ENCODE results near the gene NXF1.
"Not testable (repeated sequence)": the region's sequence is repeated elsewhere in the genome, so short reads cannot be mapped to it uniquely, and the experiment has no call there.

The NXF1 gene

DNA sequence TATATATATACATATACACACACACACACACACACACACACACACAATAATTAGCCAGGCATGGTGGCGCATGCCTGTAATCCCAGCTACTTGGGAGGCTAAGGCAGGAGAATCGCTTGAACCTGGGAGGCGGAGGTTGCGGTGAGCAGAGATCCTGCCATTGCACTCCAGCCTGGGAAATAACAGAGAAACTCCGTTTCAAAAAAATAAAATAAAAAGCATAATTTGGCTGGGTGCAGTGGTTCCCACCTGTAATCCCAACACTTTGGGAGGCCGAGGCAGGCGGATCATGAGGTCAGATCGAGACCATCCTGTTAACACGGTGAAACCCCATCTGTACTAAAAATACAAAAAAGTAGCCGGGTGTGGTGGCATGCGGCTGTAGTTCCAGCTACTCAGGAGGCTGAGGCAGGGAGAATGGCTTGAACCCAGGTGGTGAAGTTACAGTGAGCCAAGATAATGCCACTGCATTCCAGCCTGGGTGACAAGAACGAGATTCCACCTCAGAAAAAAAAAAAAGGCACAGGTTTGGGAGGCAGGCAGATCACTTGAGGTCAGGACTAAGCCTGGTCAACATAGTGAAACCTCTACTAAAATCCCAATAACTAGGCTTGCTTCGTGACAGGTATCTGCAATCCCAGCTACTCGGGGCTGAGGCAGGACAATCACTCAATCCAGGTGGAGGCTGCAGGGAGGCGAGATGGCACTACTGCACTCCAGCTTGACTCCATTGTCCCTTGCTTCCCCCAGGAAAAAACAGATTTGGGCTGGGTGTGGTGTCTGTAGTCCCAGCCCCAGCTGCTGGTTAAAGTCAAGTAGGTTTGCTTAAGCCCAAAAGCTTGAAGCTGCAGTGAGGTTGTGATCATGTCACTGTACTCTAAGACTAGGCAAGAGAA lies 45.9 kb upstream of the NXF1 start:
- TF ChIP-seq, protein P1, sequence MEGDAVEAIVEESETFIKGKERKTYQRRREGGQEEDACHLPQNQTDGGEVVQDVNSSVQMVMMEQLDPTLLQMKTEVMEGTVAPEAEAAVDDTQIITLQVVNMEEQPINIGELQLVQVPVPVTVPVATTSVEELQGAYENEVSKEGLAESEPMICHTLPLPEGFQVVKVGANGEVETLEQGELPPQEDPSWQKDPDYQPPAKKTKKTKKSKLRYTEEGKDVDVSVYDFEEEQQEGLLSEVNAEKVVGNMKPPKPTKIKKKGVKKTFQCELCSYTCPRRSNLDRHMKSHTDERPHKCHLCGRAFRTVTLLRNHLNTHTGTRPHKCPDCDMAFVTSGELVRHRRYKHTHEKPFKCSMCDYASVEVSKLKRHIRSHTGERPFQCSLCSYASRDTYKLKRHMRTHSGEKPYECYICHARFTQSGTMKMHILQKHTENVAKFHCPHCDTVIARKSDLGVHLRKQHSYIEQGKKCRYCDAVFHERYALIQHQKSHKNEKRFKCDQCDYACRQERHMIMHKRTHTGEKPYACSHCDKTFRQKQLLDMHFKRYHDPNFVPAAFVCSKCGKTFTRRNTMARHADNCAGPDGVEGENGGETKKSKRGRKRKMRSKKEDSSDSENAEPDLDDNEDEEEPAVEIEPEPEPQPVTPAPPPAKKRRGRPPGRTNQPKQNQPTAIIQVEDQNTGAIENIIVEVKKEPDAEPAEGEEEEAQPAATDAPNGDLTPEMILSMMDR (IDR thresholded peaks at IDR 0.05; ENCODE audit: insufficient read depth, low read length, poor library complexity, severe bottlenecking): no peak

DNA sequence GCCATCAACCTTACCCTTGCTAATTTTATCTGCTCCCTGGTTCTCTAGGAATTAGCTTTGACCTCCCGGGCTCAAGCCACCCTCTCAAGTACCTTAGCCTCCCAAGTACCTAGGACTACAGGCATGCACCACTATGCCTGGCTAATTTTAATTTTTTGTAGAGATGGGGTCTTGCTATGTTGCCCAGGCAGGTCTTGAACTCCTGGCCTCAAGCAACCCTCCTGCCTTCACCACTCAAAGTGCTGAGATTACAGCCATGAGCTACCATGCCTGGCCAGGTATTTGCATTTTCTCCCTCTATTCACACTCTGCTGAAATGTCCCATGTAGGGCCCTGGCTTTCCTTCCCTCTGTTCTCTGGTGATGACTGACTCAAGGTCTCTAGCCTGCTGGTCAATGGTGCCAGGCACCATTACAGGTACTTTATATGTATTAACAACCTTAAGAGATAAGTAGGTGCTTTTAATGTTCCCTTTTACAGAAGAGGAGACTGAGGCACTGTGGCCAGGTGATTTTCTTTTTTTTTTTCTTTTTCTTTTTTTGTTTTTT lies 42.6 kb upstream of the NXF1 start:
- peaks cover 12% of the 10 kb centered on the region for H3K36me3 ChIP-seq (ENCODE audit: control insufficient read depth, insufficient read depth, low read length)
- DNase-seq (ENCODE audit: extremely low read depth, insufficient read length): no peak
- H3K4me3 ChIP-seq (replicated peaks; ENCODE audit: low read depth, low read length): no peak overlapping the region
- H3K27me3 ChIP-seq (replicated peaks; ENCODE audit: control insufficient read depth, insufficient read depth, low read length): no peaks in the 10 kb centered on the region
- TF ChIP-seq, protein P1 (IDR thresholded peaks at IDR 0.05; ENCODE audit: insufficient read depth, low read length, poor library complexity, severe bottlenecking): no peak

More for the DNA sequence above, 45.9 kb upstream of the NXF1 start:
- Histone ChIP-seq H3K4me3 (replicated peaks; ENCODE audit: low read depth, low read length) (no peak overlapping the region), H3K27me3 (replicated peaks; ENCODE audit: control insufficient read depth, insufficient read depth, low read length) (no peaks in the 10 kb centered on the region), H3K36me3 (ENCODE audit: control insufficient read depth, insufficient read depth, low read length) (peaks cover 21% of the 10 kb centered on the region)
- DNase-seq (ENCODE audit: extremely low read depth, insufficient read length): peak; percentile 47

DNA sequence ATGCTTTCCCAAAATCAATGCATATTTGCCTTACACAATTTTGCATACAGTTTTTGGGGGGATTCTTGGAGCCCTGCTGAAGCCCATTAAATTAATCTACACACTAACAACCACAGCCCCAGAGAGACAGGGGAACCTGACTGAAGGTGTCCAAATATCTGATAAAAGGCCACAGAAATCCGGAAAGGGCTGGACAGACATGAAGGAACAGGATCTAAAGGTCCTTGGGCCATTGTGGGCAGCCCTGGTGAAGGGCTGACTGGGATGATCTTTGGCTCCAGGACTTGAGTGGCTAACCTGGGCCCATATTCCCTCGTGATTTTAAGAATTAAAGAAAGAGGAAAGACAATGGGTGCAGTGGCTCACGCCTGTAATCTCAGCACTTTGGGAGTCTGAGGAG lies 40.9 kb upstream of the NXF1 start:
- TF ChIP-seq, protein P1 (IDR thresholded peaks at IDR 0.05; ENCODE audit: insufficient read depth, low read length, poor library complexity, severe bottlenecking): no peak
- H3K36me3 ChIP-seq (ENCODE audit: control insufficient read depth, insufficient read depth, low read length): no peaks in the 10 kb centered on the region

DNA sequence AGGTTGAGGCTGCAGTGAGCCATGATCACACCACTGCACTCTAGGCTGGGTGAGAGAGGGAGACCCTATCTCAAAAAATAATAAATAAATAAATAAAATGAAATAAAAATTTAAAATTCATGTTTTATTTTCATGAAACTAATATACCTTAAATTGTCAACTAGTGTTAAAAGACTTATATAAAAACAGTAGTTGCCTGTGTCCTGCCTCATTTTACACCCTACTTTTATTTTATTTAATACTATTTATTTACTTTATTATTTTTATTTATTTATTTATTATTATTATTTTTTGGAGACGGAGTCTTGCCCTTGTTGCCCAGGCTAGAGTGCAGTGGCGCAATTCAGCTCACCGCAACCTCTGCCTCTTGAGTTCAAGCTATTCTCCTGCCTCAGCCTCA lies 38.9 kb upstream of the NXF1 start:
- TF ChIP-seq, protein P1 (IDR thresholded peaks at IDR 0.05; ENCODE audit: insufficient read depth, low read length, poor library complexity, severe bottlenecking): no peak
- Histone ChIP-seq H3K4me3 (replicated peaks; ENCODE audit: low read depth, low read length) (no peak overlapping the region), H3K36me3 (ENCODE audit: control insufficient read depth, insufficient read depth, low read length) (no peaks in the 10 kb centered on the region), H3K27me3 (replicated peaks; ENCODE audit: control insufficient read depth, insufficient read depth, low read length) (no peaks in the 10 kb centered on the region)
- no peak for DNase-seq (ENCODE audit: extremely low read depth, insufficient read length)

More for the DNA sequence above, 40.9 kb upstream of the NXF1 start:
- Histone ChIP-seq H3K27me3 (replicated peaks; ENCODE audit: control insufficient read depth, insufficient read depth, low read length) (no peaks in the 10 kb centered on the region), H3K4me3 (replicated peaks; ENCODE audit: low read depth, low read length) (no peak overlapping the region)
- DNase-seq (ENCODE audit: extremely low read depth, insufficient read length): no peak

DNA sequence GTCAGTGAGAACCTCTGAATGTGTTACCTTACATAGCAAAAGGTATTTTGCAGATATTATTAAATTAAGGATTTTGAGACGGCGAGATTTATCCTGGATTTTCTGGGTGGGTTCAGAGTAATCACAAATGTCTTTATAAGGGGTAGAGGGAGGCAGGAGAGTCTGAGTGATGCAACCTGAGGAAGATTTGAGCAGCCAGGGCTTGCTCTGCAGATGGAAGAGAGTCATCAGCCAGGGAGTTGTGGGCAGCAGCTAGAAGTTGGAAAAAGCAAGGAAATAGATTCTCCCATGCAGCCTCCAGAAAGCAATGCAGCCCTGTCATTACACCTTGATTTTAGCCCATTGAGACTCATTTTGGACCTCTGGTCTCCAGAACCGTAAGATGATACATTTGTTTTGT lies 38.2 kb upstream of the NXF1 start:
- Histone ChIP-seq H3K36me3 (ENCODE audit: control insufficient read depth, insufficient read depth, low read length) (no peaks in the 10 kb centered on the region), H3K4me3 (replicated peaks; ENCODE audit: low read depth, low read length) (no peak overlapping the region), H3K27me3 (replicated peaks; ENCODE audit: control insufficient read depth, insufficient read depth, low read length) (no peaks in the 10 kb centered on the region)
- DNase-seq (ENCODE audit: extremely low read depth, insufficient read length): no peak
- TF ChIP-seq, protein P1 (IDR thresholded peaks at IDR 0.05; ENCODE audit: insufficient read depth, low read length, poor library complexity, severe bottlenecking): no peak

DNA sequence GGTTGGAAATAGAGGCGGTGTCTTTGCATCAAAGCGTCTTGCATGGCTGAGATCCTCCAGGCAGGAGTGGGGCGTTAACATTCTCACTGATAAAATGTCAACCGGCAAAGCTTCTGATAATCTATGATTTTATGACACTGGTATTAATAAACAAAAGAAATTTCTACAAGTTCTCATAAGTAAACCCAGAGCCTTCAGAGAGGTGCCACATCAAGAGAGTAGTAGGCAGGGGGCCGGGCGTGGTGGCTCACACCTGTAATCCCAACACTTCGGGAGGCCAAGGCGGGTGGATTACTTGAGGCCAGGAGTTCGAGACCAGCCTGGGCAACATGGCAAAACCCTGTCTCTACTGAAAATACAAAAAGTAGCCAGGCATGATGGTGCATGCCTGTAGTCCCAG lies 37.7 kb upstream of the NXF1 start:
- not testable (repeated sequence) for DNase-seq (ENCODE audit: extremely low read depth, insufficient read length); H3K4me3 ChIP-seq (replicated peaks; ENCODE audit: low read depth, low read length); H3K27me3 ChIP-seq (replicated peaks; ENCODE audit: control insufficient read depth, insufficient read depth, low read length); H3K36me3 ChIP-seq (ENCODE audit: control insufficient read depth, insufficient read depth, low read length)

All from GM06990 (cell line).